22Rv1 (cell line): ENCODE measurements around the gene CD84.
"Not testable (repeated sequence)": the region's sequence is repeated elsewhere in the genome, so short reads cannot be mapped to it uniquely, and the experiment has no call there.

Experiments
- H3K27ac ChIP-seq: fragments of 450-650 bp; 2 replicates; pipeline ENCODE4 v1.5.1; 2017
- ZFX ChIP-seq: fragments of 450-650 bp; IDR thresholded peaks from 2 replicates; pipeline ENCODE4 v1.6.1; 2017; ENCODE audit warnings: antibody characterized with exemption, borderline replicate concordance
- TF ChIP-seq, protein P1 (sequence below): fragments of 450-650 bp; IDR thresholded peaks from 2 replicates; pipeline ENCODE4 v1.5.1; 2017; ENCODE audit warnings: mild to moderate bottlenecking

Gene CD84

DNA sequence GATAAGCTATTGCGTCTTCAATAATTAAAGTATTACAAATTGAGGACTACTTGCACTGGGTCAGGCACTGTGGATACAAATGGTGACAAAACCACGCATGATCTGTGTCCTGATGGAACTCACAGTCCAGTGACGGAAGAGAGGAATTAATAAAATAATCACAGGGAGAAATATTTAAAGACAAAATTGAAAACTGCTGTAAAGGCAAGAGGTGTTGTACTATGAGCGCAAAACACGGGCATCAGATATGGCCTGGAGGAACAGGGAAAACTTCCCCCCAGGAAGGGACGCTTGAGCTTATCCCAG is 39.7 kb downstream of the CD84 start:
- H3K27ac ChIP-seq, result no peak overlapping the region
- no peak for TF ChIP-seq ZFX
- TF ChIP-seq, protein P1, sequence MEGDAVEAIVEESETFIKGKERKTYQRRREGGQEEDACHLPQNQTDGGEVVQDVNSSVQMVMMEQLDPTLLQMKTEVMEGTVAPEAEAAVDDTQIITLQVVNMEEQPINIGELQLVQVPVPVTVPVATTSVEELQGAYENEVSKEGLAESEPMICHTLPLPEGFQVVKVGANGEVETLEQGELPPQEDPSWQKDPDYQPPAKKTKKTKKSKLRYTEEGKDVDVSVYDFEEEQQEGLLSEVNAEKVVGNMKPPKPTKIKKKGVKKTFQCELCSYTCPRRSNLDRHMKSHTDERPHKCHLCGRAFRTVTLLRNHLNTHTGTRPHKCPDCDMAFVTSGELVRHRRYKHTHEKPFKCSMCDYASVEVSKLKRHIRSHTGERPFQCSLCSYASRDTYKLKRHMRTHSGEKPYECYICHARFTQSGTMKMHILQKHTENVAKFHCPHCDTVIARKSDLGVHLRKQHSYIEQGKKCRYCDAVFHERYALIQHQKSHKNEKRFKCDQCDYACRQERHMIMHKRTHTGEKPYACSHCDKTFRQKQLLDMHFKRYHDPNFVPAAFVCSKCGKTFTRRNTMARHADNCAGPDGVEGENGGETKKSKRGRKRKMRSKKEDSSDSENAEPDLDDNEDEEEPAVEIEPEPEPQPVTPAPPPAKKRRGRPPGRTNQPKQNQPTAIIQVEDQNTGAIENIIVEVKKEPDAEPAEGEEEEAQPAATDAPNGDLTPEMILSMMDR, result no peak

DNA sequence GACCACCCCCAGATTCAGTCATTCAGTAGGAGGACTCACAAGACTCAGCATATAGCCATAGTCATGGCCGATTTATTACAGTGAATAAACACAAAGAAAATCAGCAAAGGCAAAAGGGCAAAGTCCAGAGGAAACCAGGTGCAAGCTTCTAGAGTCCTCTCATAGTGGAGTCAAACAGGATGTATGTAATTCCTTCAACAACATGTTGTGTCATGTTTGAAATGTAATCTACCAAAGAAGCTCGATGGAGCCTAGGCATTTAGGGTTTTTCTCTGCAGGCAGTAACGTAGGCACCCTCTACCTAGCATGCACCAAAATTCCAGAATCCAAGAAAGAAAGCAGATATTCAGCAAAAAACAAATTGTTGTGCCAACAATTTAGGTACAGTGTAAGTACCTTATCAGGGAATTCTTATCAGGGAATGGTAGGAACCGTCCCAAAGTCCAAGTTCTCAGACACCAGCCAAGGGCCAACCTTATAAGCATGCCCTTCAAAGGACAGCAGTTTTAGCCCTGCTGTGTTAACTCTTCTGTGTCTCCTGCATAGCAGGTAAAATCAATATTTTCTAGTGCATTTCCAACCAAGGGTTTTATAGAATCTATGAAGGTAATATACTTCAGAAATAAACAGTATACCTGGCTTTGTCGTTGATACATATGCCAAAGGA is 40.2 kb downstream of the CD84 start:
- no peak overlapping the region for H3K27ac ChIP-seq
- no peak for TF ChIP-seq ZFX
- TF ChIP-seq, protein P1, result no peak

DNA sequence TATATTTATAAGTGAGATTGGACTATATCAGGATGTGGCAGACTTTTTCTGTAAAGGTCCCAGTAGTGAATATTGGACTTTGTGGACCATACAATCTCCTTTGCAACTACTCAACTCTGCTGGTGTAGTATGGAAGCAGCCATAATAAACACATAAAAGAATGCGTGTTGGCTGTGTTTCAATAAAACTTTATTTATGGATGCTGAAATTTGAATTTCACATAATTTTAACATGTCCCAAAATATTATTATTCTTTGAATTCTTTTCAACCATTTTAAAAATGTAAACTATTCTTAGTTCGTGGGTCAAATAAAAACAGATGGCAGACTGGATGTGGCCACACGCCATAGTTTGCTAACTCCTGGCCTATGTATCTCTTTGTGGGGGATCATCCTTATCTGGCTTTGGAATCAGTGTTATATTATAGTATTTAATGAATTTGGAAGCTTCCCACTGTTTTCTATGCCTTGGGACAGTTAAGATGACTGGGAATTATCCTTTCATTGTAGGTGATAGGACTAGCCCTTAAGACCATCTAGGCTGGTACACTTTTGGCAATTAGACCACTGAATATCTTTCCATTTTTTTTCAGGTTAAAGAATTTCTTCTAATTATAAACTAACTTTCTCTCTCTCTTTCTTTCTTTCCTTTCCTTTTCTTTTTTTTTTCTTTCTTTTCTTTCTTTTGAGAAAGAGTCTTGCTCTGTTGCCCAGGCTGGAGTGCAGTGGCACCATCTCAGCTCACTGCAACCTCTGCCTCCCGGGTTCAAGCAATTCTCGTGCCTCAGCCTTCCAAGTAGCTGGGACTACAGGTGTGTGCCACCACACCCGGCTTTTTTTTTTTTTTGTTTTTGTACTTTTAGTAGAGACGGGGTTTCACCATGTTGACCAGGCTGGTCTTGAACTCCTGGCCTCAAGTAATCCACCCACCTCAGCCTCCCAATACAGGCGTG is 41.3 kb downstream of the CD84 start:
- H3K27ac ChIP-seq, result no peak overlapping the region
- TF ChIP-seq, protein P1, result no peak
- no peak for TF ChIP-seq ZFX

DNA sequence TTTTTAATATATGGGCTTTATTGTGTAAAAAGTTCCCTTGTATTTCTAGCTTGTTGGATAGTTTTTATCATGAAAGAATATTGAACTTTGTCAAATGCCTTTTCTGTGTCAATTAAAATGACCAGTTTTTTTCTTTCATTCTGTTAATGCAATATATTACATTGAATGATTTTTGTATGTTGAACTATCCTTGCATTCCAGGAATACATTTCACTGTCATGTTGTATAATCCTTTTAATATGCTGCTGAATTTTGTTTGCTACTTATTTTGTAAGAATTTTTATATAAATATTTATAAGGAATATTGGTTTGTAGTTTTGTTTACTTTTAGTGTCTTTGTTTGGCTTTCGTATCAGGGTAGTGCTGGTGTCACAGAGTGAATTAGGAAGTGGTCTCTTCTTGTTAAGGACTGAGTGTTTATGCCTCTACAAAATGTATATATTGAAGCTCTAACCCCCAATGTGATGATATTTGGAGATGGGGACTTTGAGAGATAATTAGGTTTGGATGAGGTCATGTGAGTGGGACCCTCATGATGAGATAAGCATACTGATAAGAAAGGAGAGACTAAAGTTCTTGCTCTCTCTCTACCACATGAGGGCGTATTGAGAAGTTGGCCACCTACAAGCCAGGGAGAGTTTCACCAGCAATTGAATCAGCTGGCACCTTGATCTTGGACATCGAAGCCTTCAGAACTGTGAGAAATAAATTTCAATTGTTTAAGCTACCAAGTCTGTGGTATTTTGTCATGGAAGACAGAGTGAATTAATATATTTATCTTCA is 44.3 kb downstream of the CD84 start:
- TF ChIP-seq, protein P1, result peak; percentile 7; the same call in 1 of the 2 replicates
- no peak for TF ChIP-seq ZFX
- no peak overlapping the region for H3K27ac ChIP-seq

DNA sequence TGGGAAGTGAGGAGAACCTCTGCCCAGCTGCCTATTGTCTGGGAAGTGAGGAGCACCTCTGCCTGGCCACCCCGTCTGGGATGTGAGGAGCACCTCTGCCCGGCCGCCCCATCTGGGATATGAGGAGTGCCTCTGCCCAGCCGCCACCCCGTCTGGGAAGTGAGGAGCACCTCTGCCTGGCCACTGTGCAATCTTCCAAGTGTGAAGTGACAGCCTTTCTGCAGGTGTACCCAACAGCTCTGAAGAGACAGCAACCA is 46.8 kb downstream of the CD84 start:
- H3K27ac ChIP-seq, result not testable (repeated sequence)

DNA sequence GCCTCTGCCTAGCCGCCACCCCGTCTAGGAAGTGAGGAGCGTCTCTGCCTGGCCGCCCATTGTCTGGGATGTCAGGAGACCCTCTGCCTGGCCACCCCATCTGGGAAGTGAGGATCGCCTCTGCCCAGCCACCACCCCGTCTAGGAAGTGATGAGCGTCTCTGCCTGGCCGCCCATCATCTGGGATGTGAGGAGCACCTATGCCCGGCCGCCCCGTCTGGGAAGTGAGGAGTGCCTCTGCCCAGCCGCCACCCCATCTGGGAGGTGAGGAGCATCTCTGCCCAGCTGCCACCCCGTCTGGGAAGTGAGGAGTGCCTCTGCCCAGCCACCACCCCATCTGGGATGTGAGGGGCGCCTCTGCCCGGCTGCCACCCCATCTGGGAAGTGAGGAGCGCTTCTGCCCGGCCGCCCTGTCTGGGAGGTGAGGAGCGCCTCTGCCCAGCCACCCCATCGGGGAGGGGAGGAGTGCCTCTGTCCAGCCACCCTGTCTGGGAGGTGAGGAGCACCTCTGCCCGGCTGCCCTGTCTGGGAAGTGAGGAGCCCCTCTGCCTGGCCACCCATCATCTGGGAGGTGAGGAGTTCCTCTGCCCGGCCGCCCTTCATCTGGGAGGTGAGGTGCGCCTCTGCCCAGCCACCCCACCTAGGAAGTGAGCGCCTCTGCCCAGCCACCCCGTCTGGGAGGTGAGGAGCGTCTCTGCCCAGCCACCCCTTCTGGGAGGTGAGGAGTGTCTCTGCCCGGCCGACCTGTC is 47.3 kb downstream of the CD84 start:
- H3K27ac ChIP-seq, result not testable (repeated sequence)

DNA sequence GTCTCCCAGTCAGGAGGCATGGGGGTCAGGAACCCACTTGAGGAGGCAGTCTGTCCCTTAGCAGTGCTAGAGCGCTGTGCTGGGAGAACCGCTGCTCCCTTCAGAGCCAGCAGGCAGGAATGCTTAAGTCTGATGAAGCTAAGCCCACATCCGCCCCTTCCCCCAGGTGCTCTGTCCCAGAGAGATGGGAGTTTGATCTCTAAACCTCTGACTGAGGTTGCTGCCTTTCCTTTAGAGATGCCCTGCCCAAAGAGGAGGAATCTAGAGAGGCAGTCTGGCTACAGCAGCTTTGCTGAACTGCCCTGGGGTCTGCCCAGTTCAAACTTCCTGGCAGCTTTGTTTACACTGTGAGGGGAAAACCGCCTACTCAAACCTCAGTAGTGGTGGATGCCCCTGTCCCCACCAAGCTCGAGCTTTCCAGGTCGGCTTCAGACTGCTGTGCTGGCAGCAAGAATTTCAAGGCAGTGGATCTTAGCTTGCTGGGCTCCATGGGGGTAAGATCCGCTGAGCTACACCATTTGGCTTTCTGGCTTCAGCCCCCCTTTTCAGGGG is 49.8 kb downstream of the CD84 start:
- H3K27ac ChIP-seq, result not testable (repeated sequence)

DNA sequence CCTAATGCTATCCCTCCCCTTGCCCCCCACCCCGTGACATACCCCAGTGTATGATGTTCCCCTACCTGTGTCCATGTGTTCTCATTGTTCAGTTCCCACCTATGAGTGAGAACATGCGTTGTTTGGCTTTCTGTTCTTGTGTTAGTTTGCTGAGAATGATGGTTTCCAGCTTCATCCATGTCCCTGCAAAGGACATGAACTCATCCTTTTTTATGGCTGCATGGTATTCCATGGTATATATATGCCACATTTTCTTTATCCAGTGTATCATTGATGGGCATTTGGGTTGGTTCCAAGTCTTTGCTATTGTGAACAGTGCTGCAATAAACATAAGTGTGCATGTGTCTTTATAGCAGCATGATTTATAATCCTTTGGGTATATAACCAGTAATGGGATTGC is 55.5 kb downstream of the CD84 start:
- not testable (repeated sequence) for H3K27ac ChIP-seq
